Prostate gland (tissue), 2 donors: Measurements from ENCODE around the gene GAS6. TPM values are rescaled to one million over a fixed set of nuclear protein-coding genes. Genes with fewer than 3 reads are reported as not detected.
"Not testable (repeated sequence)": the region's sequence is repeated elsewhere in the genome, so short reads cannot be mapped to it uniquely, and the experiment has no call there.

ENCODE experiments used
- DNase-seq: peaks from one replicate; pipeline ENCODE4 v3.0.0-alpha.2; 2019; ENCODE audit warnings: low spot score
- H3K27ac ChIP-seq, 2 donors: fragments of 200-600 bp; sonication (generic); 2 replicates each; pipeline ENCODE4 v1.5.1; 2017 to 2019
- H3K27me3 ChIP-seq: fragments of 200-600 bp; sonication (generic); replicated peaks from 2 replicates; pipeline ENCODE4 v1.5.1; 2019; ENCODE audit not compliant: insufficient read depth
- H3K36me3 ChIP-seq, 2 donors: fragments of 200-600 bp; sonication (generic); 1 replicate in 1 of 2; 2 replicates in 1 of 2; pipeline versions ENCODE4 v1.5.1 to v1.8.1; 2017 to 2019
- H3K4me1 ChIP-seq: fragments of 200-600 bp; sonication (generic); replicated peaks from 2 replicates; pipeline ENCODE4 v1.5.1; 2019
- H3K4me3 ChIP-seq, 2 donors: fragments of 200-600 bp; sonication (generic); 2 replicates each; pipeline ENCODE4 v1.5.1; 2017 to 2019
- H3K9me3 ChIP-seq: fragments of 200-600 bp; sonication (generic); 2 replicates; pipeline ENCODE4 v1.5.1; 2017
- POLR2A ChIP-seq: fragments of 450-650 bp; IDR thresholded peaks from one replicate; pipeline ENCODE4 v1.6.1; 2016; ENCODE audit warnings: antibody characterized with exemption, mild to moderate bottlenecking
- POLR2AphosphoS5 ChIP-seq: sonication (generic); formaldehyde crosslinking; IDR thresholded peaks from one replicate; pipeline ENCODE4 v1.6.1; 2017; ENCODE audit warnings: antibody characterized with exemption
- WGBS: methylation state at CpG from one replicate; pipeline ENCODE4 v1.1.5; 2018; 5-methylcytosine and 5-hydroxymethylcytosine counted together
- intact Hi-C: fragments of 100-400 bp; cut with DNase I; formaldehyde crosslinking; loops from one replicate; pipeline ENCODE4 v1.14.2; 2022
- total RNA-seq, 2 donors: library from RNA; depleted of rRNA; stranded (reverse); fragments of >200 nt; gene quantifications; one replicate each; pipeline ENCODE4 v1.1.0, GENCODE V29; 2016
- TF ChIP-seq, protein P1 (sequence below), 4 experiments: fragments of 200-600 bp in 2 of 4; fragments of 450-650 bp in 2 of 4; sonication (generic) in 2 of 4; IDR thresholded peaks; 1 replicate in 3 of 4; 2 replicates in 1 of 4; pipeline ENCODE4 v1.5.1; 2016 to 2019; ENCODE audit warnings: antibody characterized with exemption in 4 of 4, mild to moderate bottlenecking in 2 of 4, moderate library complexity in 2 of 4

Gene GAS6
- total RNA-seq, 2 donors from 2014 or later = 116 to 432 TPM

DNA sequence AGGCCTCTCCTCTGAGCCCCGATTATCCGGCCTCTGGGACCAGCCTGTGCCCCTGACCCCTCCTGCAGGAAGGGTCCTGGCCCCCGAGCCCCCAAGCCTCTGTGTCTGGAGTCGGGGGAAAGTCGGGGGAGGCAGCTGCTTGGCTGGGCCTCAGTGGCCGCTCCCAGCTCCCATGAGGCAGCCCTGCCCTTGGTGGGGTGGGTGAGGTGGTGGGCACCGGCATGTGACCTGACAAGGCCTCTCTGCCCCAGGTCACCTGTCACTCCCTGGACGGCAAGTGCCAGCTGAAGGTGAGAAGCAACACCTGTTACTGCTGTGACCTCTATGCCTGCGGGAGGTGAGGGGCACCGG lies 63.3 kb downstream of the GAS6 start:
- DNase-seq = no peak
- 91% methylated on average over 8 of the region's 10 CpGs for WGBS
- TF ChIP-seq, protein P1, sequence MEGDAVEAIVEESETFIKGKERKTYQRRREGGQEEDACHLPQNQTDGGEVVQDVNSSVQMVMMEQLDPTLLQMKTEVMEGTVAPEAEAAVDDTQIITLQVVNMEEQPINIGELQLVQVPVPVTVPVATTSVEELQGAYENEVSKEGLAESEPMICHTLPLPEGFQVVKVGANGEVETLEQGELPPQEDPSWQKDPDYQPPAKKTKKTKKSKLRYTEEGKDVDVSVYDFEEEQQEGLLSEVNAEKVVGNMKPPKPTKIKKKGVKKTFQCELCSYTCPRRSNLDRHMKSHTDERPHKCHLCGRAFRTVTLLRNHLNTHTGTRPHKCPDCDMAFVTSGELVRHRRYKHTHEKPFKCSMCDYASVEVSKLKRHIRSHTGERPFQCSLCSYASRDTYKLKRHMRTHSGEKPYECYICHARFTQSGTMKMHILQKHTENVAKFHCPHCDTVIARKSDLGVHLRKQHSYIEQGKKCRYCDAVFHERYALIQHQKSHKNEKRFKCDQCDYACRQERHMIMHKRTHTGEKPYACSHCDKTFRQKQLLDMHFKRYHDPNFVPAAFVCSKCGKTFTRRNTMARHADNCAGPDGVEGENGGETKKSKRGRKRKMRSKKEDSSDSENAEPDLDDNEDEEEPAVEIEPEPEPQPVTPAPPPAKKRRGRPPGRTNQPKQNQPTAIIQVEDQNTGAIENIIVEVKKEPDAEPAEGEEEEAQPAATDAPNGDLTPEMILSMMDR (IDR thresholded peaks at IDR 0.05) = no peak
- TF ChIP-seq POLR2A = no peak
- TF ChIP-seq POLR2AphosphoS5 = no peak
- Histone ChIP-seq H3K36me3 (no peaks in the 10 kb centered on the region), H3K9me3 (no peaks in the 10 kb centered on the region), H3K4me3 (no peak overlapping the region), H3K27me3 (no peaks in the 10 kb centered on the region), H3K4me1 (no peaks in the 10 kb centered on the region), H3K27ac (no peak overlapping the region)
- intact Hi-C loops = no loop called here

DNA sequence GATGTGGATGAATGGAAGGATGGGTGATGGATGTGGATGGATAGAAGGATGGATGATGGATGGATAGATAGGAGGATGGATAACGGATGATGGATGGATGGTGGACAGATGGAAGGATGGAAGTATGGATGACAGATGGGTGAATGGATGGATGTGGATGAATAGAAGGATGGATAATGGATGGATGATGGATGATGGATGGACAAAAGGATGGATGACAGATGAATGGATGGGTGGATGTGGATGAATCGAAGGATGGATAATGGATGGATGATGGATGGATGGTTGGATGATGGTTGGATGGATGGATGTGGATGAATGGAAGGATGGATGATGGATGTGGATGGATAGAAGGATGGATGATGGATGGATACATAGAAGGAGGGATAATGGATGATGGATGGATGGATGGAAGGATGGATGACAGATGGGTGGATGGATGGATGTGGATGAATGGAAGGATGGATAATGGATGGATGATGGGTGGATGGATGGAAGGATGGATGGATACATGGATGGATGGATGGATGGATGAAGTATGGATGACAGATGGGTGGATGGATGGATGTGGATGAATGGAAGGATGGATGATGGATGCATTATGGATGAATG lies 65.6 kb downstream of the GAS6 start:
- 91% methylated on average over 2 of the region's 2 CpGs for WGBS
- H3K4me1 ChIP-seq = no peaks in the 10 kb centered on the region
- H3K9me3 ChIP-seq = no peaks in the 10 kb centered on the region
- H3K27me3 ChIP-seq = no peaks in the 10 kb centered on the region
- intact Hi-C loops = no loop called here
- TF ChIP-seq POLR2AphosphoS5 (no peak), POLR2A (no peak)
- TF ChIP-seq, protein P1 (IDR thresholded peaks at IDR 0.05) = no peak
- no peak overlapping the region for H3K27ac ChIP-seq
- no peak for DNase-seq
- no peak overlapping the region for H3K4me3 ChIP-seq
- H3K36me3 ChIP-seq = no peaks in the 10 kb centered on the region

DNA sequence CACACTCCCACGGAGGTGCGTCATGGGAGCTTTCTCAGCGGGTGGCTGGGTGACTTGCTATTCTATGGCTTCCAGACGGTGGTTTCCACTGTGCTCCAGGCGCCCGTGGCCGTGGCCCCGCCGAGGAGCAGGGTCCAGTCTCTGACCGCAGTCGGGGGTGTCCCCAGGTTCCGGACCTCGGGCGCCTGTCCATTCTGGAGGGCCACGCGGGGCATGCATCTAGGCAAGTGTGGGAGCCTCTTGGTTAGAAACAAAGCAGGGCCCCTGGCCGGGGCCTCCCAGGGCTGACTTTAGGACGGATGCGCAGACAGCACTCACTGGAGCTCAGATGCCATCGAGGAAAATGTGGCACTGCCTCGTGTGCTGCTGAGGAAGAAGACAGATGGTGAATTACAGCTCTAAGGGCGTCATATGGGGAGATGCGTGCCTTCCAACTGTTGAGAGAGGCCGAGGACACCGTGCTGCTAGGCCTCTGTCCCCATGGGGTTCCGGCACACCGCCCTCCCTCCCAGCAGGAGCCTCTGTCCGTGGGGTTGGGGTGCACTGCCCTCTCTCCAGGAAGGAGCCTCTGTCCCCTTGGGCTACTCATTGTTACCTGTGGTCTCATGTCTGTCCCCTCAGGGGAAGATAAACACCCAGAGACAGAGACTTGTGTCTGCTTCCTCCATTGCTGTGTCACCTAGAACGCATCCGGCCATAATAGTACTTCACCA lies 66.8 kb downstream of the GAS6 start:
- intact Hi-C loops = no loop called here
- 92% methylated on average over 24 of the region's 30 CpGs for WGBS
- H3K36me3 ChIP-seq = no peaks in the 10 kb centered on the region
- H3K27me3 ChIP-seq = no peaks in the 10 kb centered on the region
- no peaks in the 10 kb centered on the region for H3K9me3 ChIP-seq
- no peak overlapping the region for H3K4me3 ChIP-seq
- H3K4me1 ChIP-seq = no peaks in the 10 kb centered on the region
- no peak for DNase-seq
- TF ChIP-seq POLR2AphosphoS5 (no peak), POLR2A (no peak)
- TF ChIP-seq, protein P1 (IDR thresholded peaks at IDR 0.05) = no peak
- H3K27ac ChIP-seq = no peak overlapping the region

DNA sequence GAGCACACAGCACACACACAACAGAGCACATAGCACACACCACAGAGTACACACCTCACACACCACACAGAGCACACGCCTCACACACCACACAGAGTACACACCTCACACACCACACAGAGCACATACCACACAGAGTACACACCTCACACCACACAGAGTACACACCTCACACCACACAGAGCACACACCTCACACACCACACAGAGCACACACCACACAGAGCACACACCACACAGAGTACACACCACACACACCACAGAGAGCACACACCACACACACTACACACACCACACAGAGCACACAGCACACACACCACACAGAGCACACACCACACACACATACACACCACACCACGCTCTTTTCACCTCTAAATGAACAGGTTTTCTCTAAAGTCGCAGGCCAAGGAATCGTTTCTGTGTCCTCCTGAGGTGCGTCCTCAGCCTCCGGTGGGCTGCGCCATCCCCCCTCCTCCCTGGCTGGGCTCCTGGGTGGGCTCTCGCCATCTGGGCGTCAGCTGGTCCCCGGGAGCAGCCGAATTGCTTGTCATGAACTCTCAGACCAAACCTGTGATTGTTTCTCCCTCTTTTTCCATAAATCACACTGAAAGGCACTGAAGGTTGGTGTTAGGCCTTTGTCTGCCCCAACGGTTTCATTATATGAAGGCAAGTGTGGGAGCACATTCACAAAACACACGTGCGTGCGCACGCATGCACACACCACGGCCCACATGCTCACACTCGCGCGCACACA lies 67.5 kb downstream of the GAS6 start:
- TF ChIP-seq POLR2AphosphoS5 (no peak), POLR2A (no peak)
- TF ChIP-seq, protein P1 (IDR thresholded peaks at IDR 0.05) = no peak
- Histone ChIP-seq H3K4me3 (no peak overlapping the region), H3K36me3 (no peaks in the 10 kb centered on the region), H3K9me3 (no peaks in the 10 kb centered on the region), H3K27ac (no peak overlapping the region), H3K27me3 (no peaks in the 10 kb centered on the region), H3K4me1 (no peaks in the 10 kb centered on the region)
- 76% methylated on average over 20 of the region's 20 CpGs for WGBS
- no peak for DNase-seq
- intact Hi-C loops = no loop called here

DNA sequence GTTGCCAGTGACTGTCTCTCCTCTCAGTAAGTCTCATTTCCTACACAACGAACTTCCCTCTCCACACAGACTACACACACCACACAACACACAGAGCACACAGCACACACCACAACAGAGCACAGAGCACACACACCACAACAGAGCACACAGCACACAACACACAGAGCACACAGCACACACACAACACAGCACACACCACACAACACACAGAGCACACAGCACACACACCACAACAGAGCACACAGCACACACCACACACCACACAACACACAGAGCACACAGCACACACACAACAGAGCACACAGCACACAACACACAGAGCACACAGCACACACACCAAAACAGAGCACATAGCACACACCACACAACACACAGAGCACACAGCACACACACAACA lies 68.5 kb downstream of the GAS6 start:
- H3K4me3 ChIP-seq, H3K36me3 ChIP-seq, H3K27ac ChIP-seq, H3K9me3 ChIP-seq, intact Hi-C loops, H3K4me1 ChIP-seq, H3K27me3 ChIP-seq, DNase-seq: not testable (repeated sequence)
- 47% methylated on average over 1 of the region's 1 CpG for WGBS
